Osteoblast (primary cell): ENCODE measurements around the gene AMIGO3. TPM values are rescaled to one million over a fixed set of nuclear protein-coding genes. Genes with fewer than 3 reads are reported as not detected.

Experiments
- DNase-seq: peaks from one replicate; pipeline ENCODE4 v3.0.0; 2011; ENCODE audit warnings: low spot score, mixed read lengths; ENCODE audit not compliant: insufficient read length; ENCODE audit errors: missing footprints
- H2AFZ ChIP-seq: 2 replicates; pipeline ENCODE4 v1.6.0; 2011; ENCODE audit warnings: mild to moderate bottlenecking, low read length
- H3K27ac ChIP-seq: 2 replicates; pipeline ENCODE4 v1.5.1; 2011; ENCODE audit warnings: mild to moderate bottlenecking, low read depth, low read length, moderate library complexity
- H3K27me3 ChIP-seq: 2 replicates; pipeline ENCODE4 v1.6.0; 2012; ENCODE audit warnings: mild to moderate bottlenecking, control low read depth, inconsistent platforms, low read length, moderate library complexity; ENCODE audit not compliant: insufficient read depth
- H3K36me3 ChIP-seq: 2 replicates; pipeline ENCODE4 v1.5.1; 2011; ENCODE audit warnings: mild to moderate bottlenecking, low read length, control low read depth, moderate library complexity; ENCODE audit not compliant: insufficient read depth
- H3K4me1 ChIP-seq: 2 replicates; pipeline ENCODE4 v1.5.1; 2011; ENCODE audit warnings: mild to moderate bottlenecking, low read length, control low read depth, moderate library complexity; ENCODE audit not compliant: insufficient read depth
- H3K4me2 ChIP-seq: 2 replicates; pipeline ENCODE4 v1.6.0; 2011; ENCODE audit warnings: mild to moderate bottlenecking, low read length; ENCODE audit not compliant: insufficient read depth
- H3K4me3 ChIP-seq: fragments of 200-600 bp; sonication (generic); 3 replicates; pipeline ENCODE4 v1.5.1; 2012; ENCODE audit warnings: mild to moderate bottlenecking, low read length, inconsistent platforms; ENCODE audit not compliant: insufficient read depth
- H3K79me2 ChIP-seq: 2 replicates; pipeline ENCODE4 v1.6.0; 2012; ENCODE audit warnings: mild to moderate bottlenecking, low read length, control low read depth, inconsistent platforms; ENCODE audit not compliant: insufficient read depth
- H3K9me3 ChIP-seq: 2 replicates; pipeline ENCODE4 v1.5.1; 2011; ENCODE audit warnings: low read depth, low read length, control low read depth
- H4K20me1 ChIP-seq: 2 replicates; pipeline ENCODE4 v1.6.0; 2012; ENCODE audit warnings: mild to moderate bottlenecking, low read length, control low read depth; ENCODE audit not compliant: insufficient read depth
- CTCF ChIP-seq: IDR thresholded peaks from 2 replicates; pipeline ENCODE4 v1.5.1; 2011; ENCODE audit warnings: mild to moderate bottlenecking, low read depth, low read length, moderate library complexity; ENCODE audit errors: extremely low read depth
- total RNA-seq: library from RNA; depleted of rRNA; stranded (reverse); fragments of >200 nt; gene quantifications from 2 replicates; pipeline ENCODE4 v1.2.3, GENCODE V29; 2012

AMIGO3 gene
- total RNA-seq, 1 donor: 1.8 TPM

GRCh38 chr3:49680493-49681231, 38.8 kb downstream of the AMIGO3 start:
- Histone ChIP-seq H3K27ac (no peak overlapping the region), H3K9me3 (no peaks in the 10 kb centered on the region), H3K4me3 (no peak overlapping the region), H3K4me2 (no peak overlapping the region), H3K79me2 (peaks cover 7% of the 10 kb centered on the region), H4K20me1 (peaks cover 20% of the 10 kb centered on the region), H2AFZ (no peak overlapping the region), H3K27me3 (no peaks in the 10 kb centered on the region), H3K4me1 (no peaks in the 10 kb centered on the region), H3K36me3 (peaks cover 75% of the 10 kb centered on the region)
- no peak for TF ChIP-seq CTCF
- peak; percentile 92 for DNase-seq

GRCh38 chr3:49675912-49676311, 43.6 kb downstream of the AMIGO3 start:
- no peak for TF ChIP-seq CTCF
- no peak overlapping the region for H3K4me3 ChIP-seq
- H2AFZ ChIP-seq: no peak overlapping the region
- no peaks in the 10 kb centered on the region for H3K27me3 ChIP-seq
- peaks cover 5% of the 10 kb centered on the region for H3K4me1 ChIP-seq
- peaks cover 28% of the 10 kb centered on the region for H4K20me1 ChIP-seq
- H3K79me2 ChIP-seq: peaks cover 26% of the 10 kb centered on the region
- DNase-seq: no peak
- H3K4me2 ChIP-seq: no peak overlapping the region
- no peak overlapping the region for H3K27ac ChIP-seq
- H3K36me3 ChIP-seq: peaks cover 48% of the 10 kb centered on the region
- H3K9me3 ChIP-seq: no peaks in the 10 kb centered on the region

GRCh38 chr3:49674497-49674983, 44.9 kb downstream of the AMIGO3 start:
- H3K27me3 ChIP-seq: no peaks in the 10 kb centered on the region
- H3K27ac ChIP-seq: peak overlapping the region; percentile 85
- H3K4me3 ChIP-seq: peak overlapping the region; percentile 87
- H2AFZ ChIP-seq: peak overlapping the region; percentile 51
- peaks cover 5% of the 10 kb centered on the region for H3K4me1 ChIP-seq
- no peaks in the 10 kb centered on the region for H3K9me3 ChIP-seq
- H3K36me3 ChIP-seq: peaks cover 39% of the 10 kb centered on the region
- peak overlapping the region; percentile 85 for H3K4me2 ChIP-seq
- peaks cover 26% of the 10 kb centered on the region for H3K79me2 ChIP-seq
- no peak for TF ChIP-seq CTCF
- peaks cover 28% of the 10 kb centered on the region for H4K20me1 ChIP-seq
- no peak for DNase-seq

- Histone ChIP-seq H3K79me2 (peaks cover 26% of the 10 kb centered on the region), H3K9me3 (no peaks in the 10 kb centered on the region), H3K27me3 (no peaks in the 10 kb centered on the region), H3K4me1 (peaks cover 10% of the 10 kb centered on the region), H4K20me1 (peaks cover 27% of the 10 kb centered on the region), H3K36me3 (peaks cover 34% of the 10 kb centered on the region), H3K27ac (peak within 1 kb of the TSS; percentile 85), H2AFZ (peak within 1 kb of the TSS; percentile 87), H3K4me2 (peak within 1 kb of the TSS; percentile 85), H3K4me3 (peak within 1 kb of the TSS; percentile 87)
- no peak for TF ChIP-seq CTCF
- DNase-seq: peak; percentile 100
Observed at GRCh38 chr3:49673715-49674496, 45.6 kb downstream of the AMIGO3 start, which contains the start of gene APEH. APEH (plus strand) TSS chr3:49674351; CDS start chr3:49674402, 51 bp downstream.
